Suprapubic skin (tissue), 4 donors: ENCODE results near the gene IFFO2.

Experiments used
- CTCF ChIP-seq, 2 donors: fragments of 200-600 bp in 1 of 2; fragments of 450-650 bp in 1 of 2; sonication (generic) in 1 of 2; IDR thresholded peaks; one replicate each; pipeline ENCODE4 v1.5.1; 2016 to 2019; ENCODE audit warnings: antibody characterized with exemption in 2 of 2, mild to moderate bottlenecking in 1 of 2, moderate library complexity in 1 of 2
- EP300 ChIP-seq: sonication (generic); formaldehyde crosslinking; IDR thresholded peaks from one replicate; pipeline ENCODE4 v1.6.1; 2017; ENCODE audit warnings: antibody characterized with exemption
- POLR2A ChIP-seq, 2 donors: fragments of 450-650 bp; IDR thresholded peaks; one replicate each; pipeline ENCODE4 v1.6.1; 2017; ENCODE audit warnings: antibody characterized with exemption in 2 of 2, mild to moderate bottlenecking in 2 of 2, moderate library complexity in 2 of 2
- POLR2AphosphoS5 ChIP-seq, 3 donors: sonication (generic); formaldehyde crosslinking; IDR thresholded peaks; one replicate each; pipeline ENCODE4 v1.6.1; 2017; ENCODE audit warnings: antibody characterized with exemption in 3 of 3

- TF ChIP-seq POLR2A (IDR thresholded peaks at IDR 0.05) (no peak), CTCF (IDR thresholded peaks at IDR 0.05) (no peak), POLR2AphosphoS5 (IDR thresholded peaks at IDR 0.05) (no peak), EP300 (no peak)
These were observed 14.1 kb downstream of the IFFO2 start for GRCh38 chr1:18942340-18942739.
